Fibroblast of upper back skin (primary cell): ENCODE results near the gene GPAT3.
"Not testable (repeated sequence)": the region's sequence is repeated elsewhere in the genome, so short reads cannot be mapped to it uniquely, and the experiment has no call there.

Source experiments
- DNase-seq: peaks from one replicate; pipeline ENCODE4 v3.0.0-alpha.2; 2013

GPAT3 gene

DNA sequence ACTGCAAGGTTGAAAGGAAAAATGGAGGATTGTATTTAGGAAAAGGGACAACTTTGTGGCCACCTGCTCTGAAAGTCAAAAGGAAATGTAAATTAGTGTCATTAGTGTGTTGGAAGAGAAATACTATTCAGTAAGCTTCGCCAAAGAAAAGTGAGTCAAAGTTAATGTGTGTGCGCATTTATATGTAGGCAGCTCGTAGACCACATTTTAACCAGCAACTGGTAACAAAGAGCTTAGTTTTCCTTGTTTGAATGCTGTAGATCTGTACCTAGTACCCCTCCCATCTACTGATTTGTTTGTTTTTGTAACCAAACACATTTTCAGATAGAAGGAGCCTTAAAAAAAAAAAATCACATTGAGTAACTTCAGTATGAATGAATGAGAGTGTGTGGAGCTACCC lies 69.3 kb downstream of the GPAT3 start:
- DNase-seq: no peak

DNA sequence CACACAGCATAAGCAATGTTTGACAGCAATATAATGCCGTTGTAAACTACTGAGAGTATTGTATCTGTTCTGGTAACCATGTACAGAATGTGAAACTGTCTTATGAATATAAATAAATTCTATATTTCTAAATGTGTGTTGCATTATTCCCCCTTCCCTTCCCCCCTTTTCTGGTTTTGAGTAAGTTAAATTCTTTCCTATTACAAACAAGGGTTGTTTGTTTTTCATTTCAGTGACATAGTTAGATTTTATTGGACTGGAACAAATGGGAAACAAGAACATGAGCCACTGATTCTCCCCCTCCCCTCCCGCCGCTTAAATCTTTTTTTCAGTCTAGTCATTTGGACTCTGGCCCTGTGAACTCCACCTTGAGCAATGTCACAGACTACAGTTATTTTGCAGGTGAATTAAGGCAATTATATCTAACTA lies 69.8 kb downstream of the GPAT3 start:
- no peak for DNase-seq

DNA sequence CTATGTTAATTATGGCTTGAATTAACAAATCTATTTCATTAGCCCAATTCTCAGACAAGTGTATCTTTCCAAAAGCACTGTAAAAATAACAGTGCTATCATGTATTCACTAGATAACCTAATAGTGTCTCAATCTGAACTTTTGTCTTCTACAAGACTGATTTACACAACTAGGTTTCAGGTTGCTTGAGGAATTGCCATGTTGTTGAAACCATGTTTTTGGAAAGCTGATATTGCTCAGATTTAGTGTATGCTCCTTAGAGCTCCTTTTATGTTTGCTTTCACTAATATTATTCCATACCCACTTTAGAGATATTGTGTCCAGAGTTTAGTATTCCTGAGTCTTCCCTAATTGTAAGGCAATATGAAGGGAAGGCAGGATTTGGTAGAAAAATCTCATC lies 70.6 kb downstream of the GPAT3 start:
- no peak for DNase-seq

DNA sequence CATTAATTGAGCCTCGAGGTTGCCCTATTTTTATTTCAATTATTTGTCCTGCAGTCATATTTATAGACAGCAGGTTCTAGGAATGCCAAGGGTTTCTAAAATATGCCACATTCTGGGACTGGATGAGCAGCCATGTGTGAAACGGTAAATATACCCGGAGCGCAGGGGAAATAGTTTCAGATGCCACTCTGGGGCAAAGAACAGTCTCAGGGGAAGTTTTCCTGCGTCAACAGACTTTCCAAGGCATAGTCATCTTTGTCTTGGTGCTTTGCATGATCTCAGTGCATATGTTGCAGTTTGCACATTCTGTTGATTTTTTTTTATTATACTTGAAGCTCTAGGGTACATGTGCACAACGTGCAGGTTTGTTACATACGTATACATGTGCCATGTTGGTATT lies 71.0 kb downstream of the GPAT3 start:
- DNase-seq: no peak

DNA sequence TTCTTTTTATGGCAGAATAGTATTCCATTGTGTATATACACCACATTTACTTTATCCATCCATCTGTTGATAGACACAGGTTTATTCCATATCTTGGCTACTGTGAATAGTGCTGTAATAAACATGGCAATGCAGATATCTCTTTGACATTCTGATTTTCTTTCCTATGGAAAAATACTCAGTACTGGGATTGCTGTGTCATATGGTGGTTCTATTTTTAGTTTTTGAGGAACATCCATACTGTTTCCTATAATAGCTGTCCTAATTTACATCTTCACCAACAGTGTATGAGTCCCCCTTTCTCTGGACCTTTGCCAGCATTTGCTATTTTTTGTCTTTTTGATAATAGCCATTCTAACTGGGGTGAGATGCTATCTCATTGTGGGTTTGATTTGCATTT lies 73.5 kb downstream of the GPAT3 start:
- no peak for DNase-seq

DNA sequence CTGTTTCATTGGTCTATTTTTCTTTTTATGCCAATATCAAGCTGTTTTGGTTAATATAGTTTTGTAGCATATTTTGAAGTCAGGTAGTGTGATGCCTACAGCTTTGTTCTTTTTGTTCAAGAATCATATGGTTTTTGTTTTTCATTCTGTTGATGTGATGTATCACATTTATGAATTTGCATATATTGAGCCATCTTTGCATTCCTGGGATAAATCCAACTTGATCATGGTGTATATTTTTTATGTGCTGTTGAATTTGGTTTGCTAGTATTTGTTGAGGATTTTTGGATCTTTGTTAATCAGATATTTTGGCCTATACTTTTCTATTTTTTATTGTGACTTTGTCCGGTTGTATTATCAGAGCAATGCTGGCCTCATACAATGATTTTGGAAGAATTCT lies 74.8 kb downstream of the GPAT3 start:
- no peak for DNase-seq

DNA sequence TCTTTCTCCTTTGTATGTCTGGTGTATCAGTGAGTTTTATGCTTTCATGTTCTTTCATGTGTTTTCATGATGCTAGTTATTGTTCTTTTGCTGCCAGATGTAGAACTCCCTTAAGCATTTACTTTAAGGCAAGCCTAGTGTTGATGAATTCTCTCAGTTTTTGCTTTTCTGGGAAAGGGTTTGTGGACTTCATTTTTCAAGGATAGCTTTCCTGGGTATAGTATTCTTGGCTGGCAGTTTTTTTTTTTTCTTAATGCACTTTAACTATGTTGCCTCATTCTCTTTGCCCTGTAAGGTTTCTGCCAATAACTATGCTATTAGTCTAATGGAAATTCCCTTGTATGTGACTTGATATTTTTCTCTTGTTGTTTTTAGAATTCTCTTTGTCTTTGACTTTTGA lies 77.1 kb downstream of the GPAT3 start:
- no peak for DNase-seq

DNA sequence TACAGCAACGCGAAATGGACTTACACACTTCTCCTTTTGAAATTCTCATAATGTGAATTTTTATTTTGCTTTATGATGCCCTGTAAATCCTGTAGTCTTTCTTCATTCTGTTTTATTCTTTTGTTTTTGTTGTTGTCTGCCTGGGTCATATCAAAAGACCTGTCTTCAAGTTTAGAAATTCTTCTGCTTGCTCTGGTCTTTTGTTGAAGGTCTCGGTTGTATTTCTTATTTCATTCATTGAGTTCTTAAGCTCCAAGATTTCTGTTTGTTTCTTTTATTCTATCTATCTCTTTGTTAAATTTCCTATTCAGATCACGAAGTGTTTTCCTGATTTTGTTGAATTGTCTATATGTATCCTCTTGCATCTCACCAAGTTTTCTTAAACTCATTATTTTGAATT lies 78.1 kb downstream of the GPAT3 start:
- DNase-seq: no peak

DNA sequence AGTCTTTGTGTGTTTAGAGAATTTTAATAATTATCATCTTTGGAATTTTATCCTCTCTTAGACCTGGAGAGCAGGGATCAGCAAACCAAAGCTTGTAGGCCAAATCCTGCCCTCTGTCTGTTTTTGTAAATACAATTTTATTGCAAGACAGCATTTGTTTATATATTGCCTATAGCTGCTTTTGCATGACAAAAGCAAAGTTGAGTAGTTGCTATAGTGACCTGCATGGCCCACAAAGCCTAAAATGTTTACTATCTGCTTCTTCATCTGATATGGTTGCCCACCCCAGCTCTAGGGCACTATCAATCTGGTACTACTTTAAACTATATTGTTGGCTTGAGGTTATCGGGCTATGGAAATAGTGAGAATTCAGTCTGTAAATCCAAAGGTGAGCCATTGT lies 80.3 kb downstream of the GPAT3 start:
- no peak for DNase-seq

DNA sequence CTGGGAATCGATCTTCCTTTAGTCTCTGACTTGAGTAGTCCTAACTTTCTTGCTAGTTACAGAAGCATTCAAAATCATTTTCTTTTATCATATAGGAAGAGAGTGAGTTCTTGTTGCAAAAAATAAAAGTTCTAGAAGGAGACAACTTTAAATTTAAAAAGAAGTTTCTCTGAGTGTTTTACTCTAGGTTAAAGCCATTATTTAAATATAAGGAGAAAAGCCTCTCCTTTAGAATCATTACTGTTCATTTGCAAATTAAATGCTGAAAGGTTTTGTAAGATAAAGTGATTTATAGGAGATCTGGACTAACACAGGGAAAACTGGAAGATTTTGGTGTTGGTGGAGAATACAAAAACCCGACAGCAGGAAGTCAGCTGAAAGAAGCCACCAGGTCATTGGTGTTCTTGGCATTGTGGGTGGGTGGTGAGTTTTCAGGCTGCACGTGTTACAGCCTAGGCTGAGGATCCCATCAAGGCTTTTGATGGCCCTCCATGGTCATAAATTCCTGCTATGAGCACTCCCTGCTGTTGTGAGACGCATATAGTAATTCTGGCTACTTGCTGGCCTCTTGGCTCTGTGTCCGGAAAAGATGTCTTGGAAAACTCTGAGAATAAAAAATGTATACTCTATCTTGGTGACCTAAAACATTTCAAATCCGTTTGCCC lies 81.6 kb downstream of the GPAT3 start:
- no peak for DNase-seq

DNA sequence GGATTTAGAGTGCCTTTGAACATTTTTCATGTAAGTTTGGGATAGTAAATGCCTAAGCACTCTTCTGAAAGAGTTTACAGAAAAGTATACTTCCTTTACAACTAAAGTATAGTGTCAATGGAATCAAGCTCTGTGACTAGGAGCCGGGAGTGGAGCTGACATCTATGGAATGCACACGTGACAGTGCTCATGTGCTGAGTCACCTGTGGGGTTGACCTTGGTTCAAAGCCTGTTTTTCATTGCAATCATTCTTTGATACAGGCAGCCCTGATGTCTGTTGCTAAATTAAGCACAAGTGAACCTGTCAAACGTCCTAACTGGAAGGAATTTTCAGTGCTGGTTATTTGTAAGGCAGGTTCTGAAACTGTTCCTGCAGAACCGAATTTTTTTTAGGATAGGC lies 82.5 kb downstream of the GPAT3 start:
- peak; percentile 85 for DNase-seq

DNA sequence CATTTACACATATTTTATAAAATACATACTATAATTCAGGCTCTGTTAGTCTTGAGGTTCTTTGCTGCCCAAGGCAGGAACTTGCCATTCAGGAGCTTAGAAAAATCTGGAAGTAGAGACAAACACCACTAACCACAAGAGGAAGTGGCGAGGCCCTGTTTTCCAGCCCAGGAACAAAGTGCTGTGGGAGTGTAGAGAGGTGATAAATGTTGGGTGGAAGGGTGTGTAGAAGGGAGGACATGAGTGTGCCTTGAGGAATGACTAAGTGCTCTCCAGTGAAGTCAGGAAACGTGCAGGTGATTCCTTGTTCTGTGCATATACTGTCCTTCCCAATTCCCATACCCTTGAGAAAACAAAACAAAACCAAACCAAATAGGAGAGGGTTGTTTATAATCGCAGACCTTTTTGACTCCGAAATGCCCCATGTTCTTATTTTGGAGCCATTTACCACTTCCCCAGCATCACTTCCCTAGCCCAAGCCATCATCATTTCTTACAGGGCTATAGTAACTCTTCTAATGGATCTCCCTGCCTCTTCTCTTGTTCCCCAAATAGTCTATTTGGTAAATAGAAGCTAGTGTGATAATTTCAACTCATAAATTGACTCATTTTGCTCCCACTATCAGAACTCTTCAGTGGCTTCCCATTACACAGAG lies 83.2 kb downstream of the GPAT3 start:
- DNase-seq: peak; percentile 51

DNA sequence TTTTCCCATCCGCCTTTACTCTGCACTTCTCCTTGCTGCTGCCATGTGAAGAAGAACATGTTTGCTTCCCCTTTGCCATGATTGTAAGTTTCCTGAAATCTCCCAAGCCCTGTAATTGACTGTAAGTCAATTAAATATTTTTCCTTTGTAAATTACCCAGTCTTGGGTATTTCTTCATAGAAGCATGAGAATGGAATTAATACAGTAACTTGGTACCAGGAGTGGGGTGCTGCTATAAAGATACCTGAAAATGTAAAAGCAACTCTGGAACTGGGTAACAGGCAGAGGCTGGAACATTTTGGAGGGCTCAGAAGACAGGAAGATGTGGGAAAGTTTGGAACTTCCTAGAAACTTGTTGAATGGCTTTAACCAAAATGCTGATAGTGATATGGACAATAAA lies 86.2 kb downstream of the GPAT3 start:
- DNase-seq: not testable (repeated sequence)

DNA sequence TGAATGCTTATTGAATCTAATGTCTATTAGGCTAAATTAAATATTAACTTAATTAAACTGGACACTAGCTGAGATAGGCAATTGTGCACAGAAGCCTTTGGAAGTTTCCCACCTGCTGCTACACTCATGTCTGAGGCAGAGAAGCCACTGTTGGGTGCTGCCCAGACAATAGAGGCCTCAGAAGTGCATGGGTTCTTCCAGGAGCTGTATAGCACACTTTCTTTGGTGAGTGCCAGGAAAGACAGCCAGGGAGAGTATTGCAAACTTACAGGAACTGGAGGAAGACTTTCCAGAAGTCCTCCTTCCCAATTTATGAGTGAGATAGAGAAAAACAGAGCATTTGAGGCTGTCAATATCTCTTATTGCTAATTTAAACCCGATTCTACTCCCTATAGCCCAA lies 89.9 kb downstream of the GPAT3 start:
- DNase-seq: no peak

DNA sequence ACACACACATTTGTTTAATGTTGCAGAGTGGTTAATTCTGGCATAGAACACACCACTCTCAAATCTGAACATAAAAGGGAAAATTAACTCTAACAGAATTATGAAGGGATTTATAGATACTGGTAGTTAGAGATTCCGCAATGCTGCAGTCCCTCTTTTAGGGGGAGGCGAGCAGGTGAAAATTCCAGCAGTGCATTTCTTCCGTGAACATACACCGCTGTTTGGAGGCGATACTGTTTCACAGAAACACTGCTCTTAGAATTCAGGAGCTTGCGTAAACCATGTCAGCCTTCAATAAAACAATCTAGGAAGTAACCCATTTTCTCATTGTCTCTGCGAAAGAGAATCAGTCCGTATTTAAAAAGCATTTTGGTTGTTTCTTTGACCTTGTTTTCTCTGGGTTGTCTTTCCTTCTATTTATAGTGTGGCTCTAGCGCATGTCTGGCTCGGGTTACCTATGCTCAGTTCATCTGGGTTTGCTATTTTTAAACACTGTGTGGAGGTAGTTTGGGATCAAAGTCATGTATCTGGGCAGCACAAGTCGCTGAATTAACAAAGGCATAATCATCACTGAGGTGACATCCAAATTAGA lies 90.4 kb downstream of the GPAT3 start:
- DNase-seq: no peak

DNA sequence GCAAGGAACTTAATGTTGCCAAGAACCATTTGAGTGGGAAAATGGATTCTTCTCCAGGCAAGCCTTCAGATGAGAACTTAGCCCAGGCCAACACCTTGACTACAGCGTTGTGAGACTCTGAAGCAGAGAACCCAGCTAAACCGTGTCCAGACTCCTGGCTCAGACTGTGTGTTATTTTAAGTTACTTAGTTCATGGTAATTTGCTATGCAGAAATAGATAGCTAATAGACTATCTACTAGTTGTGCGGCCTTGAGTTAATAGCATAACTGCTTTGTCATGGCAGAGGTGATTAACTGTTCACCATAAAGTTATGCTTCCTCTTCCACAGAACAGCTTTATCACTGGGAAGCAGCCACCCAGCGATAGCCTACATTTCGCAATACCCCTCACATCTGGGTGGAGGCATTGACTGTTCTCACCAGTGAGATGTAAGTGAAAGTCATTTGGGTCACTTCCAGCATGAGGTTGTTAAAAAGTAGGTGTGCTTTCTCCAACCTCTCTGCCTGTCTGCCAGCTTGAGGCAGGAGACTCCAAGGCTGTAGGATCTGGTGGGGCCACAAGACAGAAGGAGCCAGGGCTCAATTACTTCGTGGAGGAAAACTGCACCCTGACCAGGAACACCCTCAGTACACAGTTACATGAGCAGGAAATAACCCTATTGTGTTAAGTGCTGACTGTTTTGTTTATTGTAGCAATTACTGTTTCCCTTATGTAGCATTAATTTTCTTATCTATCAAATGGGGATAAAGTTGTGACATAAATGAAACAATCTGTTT lies 94.2 kb downstream of the GPAT3 start:
- DNase-seq: peak; percentile 84

DNA sequence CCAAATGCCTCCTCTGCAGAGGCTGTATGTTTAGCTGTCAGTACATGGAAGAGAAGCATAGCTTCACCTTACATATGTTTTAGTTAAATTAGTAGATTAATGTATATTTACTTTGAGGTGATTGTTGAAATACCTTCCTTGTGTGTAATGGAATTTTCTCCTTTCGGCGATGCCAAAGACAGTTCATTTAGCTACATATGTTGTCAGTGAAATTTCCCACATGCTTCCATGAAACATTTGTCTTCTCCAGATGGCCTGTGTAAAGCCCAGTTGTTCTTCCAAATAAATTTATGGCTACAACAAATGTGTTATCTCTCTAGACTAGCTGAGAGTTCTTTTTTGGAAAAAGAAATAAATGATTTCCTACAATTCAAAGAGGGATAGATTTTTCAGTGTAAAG lies 95.2 kb downstream of the GPAT3 start:
- peak; percentile 92 for DNase-seq

DNA sequence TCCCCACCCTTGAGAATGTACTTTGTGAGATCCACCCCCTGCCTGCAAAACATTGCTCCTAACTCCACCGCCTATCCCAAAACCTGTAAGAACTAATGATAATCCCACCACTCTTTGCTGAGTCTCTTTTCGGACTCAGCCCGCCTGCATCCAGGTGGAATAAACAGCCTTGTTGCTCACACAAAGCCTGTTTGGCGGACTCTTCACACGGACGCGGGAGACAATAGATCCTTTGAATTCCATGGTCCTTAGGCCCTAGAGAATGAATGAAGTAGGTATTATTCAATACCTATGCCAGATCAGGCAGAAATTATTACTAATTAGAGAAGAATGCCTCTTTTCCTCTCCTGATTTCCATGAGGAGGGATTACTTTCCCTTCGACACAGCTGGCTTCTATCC lies 101.0 kb downstream of the GPAT3 start:
- no peak for DNase-seq

DNA sequence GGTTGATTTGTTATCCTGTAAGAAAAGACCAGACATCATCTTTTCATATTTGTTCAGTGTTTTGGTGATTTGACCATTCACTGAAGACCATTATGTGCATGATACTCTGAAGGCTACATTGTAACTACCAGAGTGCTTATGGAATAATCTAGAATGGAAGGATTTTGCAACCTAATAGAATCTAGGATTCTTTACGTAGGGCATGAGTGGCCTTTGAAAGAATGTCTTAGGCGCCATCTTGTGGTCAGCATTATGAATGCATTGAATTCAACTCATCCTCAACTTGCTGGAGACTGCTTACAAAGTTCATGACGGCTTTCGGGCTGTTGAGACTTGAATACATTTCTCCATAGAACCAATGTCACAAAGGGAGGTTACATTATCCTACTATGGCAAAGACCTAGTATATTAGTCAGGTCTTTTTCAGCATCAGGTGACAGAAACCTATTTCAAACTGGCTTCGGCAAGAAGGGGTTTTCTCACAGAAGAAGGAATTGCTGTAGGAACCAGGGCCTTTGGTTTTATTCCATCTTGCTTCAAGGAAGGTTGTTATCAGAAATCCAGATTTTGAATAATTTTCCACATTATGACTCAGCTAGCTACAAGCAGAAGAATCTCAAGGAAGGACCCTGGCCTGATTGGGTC lies 104.1 kb downstream of the GPAT3 start:
- DNase-seq: peak; percentile 75

DNA sequence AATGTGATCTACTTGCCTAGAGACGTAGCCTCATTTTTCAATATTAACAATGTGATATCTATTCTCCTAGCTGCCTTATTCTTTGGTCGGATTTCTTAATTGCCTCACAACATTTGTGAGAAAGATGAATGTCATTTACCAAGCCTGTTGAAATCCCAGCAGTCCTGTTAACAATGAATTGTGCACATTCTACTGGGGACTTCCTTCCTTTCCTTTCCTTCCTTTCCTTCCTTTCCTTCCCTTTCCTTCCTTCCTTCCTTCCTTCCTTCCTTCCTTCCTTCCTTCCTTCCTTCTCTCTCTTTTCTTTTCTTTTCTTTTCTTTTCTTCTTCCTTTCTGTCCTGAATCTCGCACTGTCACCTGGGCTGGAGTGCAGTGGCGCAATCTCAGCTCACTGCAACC lies 107.1 kb downstream of the GPAT3 start:
- DNase-seq: no peak

DNA sequence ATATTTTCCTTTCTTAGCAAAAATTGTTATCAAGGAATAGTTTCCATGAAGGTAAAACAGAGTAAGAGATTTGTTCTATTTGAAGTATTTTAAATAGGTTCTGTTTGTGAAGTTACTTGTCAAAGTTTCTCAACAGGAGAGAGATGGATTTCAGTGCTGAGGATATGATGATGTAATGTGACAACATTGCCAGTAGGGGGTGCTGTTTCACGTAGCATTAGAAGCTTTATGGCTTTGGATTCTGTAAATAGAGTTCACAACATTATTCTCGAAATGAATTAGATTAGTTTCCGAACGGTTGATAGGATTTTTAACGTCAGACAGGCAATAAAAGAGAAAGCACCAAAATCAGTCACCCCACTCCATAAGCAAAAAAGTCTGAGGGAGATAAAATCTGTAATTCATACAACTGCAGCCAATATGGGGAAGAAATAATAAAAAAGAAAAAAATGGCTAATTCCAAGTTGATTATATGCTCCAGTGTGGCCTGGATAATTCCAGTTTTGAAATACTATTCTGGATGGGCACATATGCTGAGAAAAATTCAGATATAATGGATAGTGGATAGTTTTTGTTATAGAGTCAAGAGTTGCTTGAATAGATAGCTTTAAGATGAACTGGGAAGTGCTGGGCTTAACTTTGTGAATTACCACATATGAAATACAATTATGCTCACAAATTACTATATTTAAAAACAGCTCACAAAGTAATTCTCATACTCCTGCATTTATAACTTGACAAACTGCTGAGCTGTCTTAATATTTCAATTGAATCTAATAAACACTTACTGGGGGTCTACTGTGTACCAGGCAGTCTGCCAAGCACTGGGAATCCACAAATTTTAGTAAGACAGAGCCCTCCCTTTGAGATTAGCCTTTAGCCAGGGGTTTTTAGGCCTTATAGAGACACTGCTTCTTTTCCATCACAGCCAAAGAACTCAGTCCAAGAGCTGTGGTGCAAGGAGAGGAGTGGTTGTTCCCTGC lies 109.1 kb downstream of the GPAT3 start:
- peak; percentile 54 for DNase-seq
